ENCODE data around the gene ZNF521. TPM values are rescaled to one million over a fixed set of nuclear protein-coding genes. Genes with fewer than 3 reads are reported as not detected.
A peak's percentile ranks its signal among the peaks of the same experiment; 100 is the strongest.

The ZNF521 gene
- total RNA-seq, 1 donor from 2014 or later: 66.4 TPM

DNA sequence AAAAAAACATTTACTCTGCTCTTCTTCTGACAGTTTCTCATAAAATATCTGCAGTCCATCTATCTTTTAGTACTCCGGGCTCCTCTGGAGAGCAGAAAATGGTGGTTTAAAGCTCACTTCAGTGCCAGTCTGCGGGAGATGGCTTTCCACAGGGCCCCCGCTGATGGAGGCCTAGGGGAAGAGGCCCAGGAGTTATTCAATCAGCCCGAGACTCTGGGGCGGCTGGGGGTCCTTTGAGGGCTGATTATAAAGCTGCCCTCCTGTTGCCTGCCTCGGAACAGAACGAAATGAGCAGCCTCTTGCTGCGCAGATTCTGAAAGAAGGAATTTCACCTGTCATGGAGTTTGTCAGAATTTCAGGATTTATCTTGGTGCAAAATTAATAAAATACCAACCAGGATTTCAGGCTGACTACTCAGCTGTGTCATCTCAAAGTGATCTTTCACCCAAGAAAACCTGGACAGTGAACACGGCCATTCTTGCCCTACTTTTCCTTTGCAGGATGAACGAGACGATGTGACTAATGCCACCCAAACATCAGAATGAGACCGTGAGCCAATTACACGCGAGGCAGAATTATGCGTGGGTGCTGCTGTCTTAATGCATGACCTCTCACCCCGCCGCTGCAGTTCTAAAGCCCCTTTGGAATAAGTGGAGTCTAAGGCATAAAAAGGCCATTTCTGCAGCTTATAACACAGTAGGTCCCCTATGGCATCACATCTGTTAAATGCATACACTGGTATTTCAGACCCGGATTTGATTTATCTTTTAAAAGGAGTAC, 273.8 kb downstream of the ZNF521 start:
- no peak for DNase-seq (ENCODE audit: low read depth in 2 of 2)

DNA sequence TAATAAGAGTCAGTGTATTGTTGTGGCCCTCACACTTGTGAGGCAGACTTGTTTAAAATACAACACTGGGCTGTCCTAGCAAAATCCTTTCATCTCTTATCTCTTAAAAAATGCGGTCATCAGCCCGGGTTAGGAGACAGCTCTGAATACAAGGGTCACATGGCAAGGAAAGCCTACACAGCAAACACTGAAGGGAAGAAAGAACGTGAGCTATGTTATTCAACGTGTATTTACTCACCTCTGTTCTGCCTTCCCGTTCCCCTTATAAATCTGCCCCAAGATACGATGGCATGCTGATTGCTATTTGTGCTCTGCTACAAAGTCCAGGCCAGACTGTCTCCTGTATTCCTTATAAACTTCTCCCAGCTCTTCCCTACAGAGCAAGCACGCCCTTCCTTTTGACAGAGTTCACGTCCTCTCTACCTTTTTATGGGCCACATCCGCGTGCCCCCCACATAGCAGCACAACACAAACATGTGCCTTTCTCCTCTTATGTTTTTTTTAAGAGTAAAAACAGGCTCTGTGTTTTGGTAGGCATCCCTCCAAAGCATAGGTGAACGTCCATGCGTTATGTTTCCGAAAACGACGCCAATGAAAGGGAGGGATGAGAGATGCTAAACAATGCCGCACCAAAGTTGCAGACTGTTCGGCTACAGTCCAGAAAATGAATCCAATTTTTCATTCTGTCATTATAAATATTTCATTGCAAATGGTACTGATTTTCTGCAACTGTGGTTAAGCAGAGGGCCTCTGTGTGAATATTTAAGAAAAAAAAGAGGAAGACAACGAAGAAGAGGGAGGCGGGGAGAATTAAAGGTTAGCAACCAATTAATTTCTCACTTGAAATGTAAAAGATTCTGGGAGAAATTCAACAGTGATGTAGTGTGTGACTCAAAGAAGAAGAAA, 274.7 kb downstream of the ZNF521 start:
- DNase-seq (ENCODE audit: low read depth in 2 of 2): peak; percentile 83 to 87

DNA sequence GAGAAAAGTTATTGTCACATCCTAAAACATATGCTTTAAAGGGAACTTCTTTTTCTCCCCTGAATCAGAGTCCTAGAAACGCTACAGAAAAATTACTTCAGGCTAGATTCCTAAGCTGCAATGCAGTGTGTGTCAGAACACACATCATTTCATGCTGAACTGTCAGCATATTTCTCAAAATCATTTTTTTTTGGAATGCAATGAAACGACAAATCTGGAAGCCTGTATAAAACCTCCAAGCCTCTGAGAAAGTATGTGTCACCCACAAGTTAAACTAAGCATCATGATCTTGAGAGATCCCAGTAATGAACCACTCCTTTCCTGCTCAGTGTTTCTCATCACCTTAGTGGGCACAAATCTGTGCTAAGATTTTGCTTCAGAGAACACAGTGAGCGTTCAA, 276.2 kb downstream of the ZNF521 start:
- no peak for DNase-seq (ENCODE audit: low read depth in 2 of 2)

DNA sequence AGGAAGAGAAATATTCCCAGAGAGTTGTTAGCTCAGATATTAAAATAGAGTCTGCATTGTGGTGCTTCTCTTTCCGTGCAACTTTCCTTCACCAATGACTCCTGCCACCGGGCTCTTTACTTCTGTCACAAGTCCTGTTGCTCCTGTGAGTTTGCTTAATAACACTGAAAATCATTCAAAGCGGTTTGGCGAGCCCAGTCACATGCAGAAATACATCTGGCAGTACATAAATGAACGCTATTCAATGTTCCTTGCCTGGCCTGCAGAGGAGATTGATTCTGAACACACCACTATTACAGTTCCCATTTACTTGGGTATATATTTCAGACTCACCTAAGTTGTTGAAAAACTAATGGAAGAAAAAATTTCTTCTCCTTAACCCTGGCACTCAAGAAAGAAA, 276.6 kb downstream of the ZNF521 start:
- no peak for DNase-seq (ENCODE audit: low read depth in 2 of 2)

DNA sequence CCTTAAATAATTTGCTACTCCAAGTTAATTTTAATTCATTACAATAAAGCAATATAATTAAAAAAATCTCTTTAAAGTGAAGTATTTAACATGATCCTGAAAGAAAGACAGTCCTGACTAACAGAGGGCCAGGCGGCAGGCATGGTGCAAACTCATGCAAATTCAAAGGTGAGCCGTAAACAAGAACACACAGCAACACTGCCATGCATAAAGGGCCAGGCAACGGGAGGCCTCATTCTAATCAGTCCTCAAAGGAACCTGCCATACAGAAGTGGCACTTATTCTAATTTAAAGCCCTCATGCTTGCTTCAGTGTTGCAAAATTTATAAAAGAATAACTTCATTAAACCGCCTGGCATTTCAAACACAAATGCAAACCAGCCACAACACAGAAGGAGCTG, 277.0 kb downstream of the ZNF521 start:
- DNase-seq (ENCODE audit: low read depth in 2 of 2): no peak

DNA sequence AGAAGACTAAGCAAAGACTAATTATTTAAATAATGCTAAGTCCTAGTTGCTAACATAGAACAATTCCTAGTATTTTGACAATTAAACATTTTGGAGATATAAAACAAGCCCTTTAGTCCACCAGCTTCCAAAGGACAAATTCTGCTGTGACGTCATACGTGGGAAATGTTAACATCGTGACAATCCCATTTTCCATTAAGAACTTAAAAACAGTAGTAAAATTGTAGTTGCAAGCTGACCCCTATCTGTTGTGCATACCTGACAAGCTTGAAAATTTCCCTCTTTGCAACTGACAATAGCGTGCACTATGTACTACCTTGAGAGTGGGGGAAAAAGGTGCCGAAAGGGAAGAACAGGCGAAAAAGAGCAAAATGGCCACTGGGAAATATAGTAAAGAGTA, 279.8 kb downstream of the ZNF521 start:
- DNase-seq (ENCODE audit: low read depth in 2 of 2): no peak

DNA sequence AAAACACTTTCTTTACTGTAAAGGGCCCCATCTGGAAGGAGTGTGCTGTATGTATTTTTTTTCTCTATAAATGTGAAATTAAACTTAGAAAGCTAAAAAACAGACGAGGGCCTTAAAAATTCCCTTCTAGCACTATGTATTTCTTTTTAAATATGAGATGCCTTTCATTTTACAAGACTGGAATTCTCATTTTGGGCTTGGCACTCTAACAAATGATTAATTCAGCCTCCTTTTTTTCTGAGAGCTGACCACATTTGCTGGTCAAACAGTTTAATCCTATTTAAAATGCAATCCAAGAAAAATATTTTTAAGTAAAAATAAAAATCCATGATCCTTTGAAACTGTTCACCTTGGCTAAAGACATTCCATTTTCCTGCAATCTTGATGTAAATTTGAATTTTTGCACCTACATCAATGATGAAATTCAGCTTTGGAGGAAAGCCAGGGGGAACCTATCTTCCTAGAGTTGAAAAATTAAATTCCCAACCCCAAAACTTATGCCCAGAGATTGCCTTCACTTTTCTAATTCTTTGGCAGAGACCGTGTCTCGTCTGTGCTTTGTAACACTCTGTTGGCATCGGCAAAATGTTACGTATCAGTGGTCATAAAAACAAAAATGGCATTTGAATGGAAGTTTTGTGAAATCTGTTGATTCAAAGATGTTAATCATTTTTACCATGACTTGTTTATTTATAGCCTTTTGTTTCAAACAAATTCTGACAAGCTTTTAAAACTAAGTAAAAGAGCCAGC, 284.5 kb downstream of the ZNF521 start:
- no peak for DNase-seq (ENCODE audit: low read depth in 2 of 2)

DNA sequence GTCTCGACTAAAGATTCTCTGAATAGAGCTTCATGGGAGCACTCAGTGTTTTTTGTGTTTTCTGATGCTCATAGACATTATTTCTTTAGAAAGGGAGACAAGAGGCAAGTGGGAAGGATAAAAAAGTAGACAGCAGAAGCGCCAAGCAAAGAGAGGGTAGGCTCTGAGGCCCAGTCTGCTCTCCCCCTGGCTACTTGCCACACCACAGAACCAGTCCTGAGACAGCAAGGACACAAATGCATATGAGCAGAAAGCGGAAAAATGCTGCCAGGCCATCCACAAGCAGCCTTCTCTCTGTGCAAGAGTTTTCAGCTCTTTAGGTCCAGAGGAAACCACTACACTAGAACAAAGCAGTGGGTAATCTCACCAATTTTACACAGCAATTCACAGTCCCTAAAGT, 285.4 kb downstream of the ZNF521 start:
- no peak for DNase-seq (ENCODE audit: low read depth in 2 of 2)

DNA sequence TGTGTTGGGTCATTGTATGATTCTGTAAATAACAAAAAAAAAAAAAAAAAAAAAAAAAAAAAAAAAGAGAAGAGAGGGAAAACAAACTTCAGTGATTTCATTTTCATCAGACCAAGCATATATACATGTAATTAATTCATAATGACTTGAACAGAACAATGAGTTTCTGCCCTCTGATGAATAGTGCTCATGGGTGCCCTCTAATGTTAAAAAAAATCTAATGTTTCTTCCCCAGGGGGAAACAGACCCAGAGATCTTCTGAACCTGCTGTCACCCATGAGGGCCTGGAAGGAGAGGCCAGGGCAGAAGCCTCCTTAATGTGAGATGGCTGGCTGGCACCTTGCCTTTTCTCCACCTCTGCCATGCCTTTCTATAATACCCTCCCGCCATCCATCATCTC, 289.2 kb downstream of the ZNF521 start:
- DNase-seq (ENCODE audit: low read depth in 2 of 2): no peak

DNA sequence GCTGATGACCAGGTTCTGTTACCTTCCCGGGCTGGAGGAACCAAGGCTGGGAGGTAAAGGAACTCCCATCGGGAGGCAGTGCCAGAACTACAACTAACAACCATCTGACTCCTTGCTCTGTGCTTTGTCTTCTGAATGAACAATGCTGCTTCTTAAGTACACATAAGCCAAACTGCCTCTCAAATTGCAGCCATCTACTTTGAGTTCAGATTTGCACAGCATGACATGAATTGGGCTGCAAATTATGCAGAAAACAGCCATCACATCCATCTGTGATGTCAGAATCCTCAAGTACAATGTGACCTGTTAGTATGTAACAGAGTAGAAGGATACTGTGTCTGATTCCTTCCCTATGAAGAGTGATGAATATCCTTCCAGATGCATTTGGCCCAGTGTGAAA, 290.6 kb downstream of the ZNF521 start:
- DNase-seq (ENCODE audit: low read depth in 2 of 2): no peak

DNA sequence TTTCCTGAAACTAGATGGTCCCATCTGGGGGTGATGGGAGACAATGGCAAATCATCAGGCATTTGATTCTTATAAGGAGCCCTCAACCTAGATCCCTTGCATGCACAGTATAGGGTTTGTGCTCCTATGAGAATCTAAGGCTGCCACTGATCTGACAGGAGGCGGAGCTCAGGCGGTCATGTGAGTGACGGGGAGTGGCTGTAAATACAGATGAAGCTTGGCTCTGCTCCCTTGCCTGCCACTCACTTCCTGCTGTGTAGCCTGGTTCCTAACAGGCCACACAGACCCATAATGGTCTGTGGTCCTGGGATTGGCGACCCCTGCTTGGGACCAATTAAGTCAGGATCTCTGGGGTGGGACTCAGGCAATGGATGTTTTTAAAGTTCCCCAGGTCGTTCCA, 293.4 kb downstream of the ZNF521 start:
- DNase-seq (ENCODE audit: low read depth in 2 of 2): peak in 1 of 2 donors; percentile 23

DNA sequence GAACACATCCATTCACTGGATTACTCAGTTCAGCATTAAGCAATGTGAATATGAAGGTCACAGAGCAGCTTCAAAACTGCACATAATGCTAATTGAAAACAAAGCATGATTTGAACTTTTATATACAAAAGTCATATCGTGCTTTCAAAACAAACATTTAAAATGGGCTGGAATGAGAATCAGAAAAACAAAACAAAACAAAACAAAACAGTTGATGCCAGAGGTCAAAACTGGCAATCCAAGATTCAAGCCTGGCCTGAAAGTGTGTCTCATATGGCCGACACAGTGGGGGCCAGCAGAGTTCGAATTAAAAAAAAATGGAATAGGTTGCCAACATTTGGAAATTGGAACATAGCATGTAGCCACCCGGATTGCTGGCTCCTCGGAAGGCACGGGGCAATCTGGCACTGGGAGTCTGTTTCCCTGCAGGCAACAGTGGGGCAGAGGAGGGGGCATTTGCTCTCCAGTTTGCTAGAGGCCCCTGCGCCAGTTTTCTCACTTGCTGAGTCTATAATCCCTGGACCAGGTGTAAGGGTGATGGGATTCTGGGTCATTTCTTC, 294.4 kb downstream of the ZNF521 start:
- no peak for DNase-seq (ENCODE audit: low read depth in 2 of 2)

DNA sequence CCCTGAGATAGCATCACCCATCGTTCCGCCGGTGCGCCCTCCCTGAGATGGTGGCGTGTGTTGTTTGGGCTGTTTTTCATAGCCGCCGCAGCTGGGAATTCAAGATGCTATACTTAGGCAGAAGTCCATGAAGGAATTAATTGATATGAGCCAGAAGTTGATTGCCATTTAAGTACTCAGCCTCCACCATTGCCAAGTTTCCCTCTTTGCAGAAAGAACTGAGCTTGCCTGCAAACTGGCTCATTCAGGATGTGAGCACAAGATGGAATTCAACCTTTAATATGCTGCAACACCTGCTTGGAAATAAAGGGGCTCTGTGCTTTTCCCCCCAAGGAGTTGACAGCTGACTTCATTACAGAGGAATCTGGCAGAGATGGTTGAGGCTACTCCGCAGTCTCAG, 295.5 kb downstream of the ZNF521 start:
- DNase-seq (ENCODE audit: low read depth in 2 of 2): no peak

DNA sequence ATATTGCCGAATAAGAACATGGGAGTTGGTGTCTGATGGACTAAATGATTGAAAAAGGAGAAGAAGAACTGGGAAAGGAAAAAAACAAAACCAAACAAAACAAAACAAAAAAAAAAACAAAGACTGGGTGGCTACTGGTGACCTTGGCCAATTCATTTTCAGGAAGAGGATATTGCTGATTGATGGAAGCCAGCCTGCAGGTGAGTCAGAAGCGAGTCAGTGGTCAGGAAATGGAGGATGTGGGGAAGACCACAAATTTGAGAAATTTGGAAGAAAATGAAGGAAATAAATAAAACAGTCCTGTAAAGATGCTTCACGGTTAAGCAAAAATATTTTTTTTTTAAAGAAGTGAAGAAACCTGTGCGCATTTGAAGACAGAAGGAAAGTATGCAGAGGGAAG, 296.9 kb downstream of the ZNF521 start:
- peak in 1 of 2 donors; percentile 57 for DNase-seq (ENCODE audit: low read depth in 2 of 2)

DNA sequence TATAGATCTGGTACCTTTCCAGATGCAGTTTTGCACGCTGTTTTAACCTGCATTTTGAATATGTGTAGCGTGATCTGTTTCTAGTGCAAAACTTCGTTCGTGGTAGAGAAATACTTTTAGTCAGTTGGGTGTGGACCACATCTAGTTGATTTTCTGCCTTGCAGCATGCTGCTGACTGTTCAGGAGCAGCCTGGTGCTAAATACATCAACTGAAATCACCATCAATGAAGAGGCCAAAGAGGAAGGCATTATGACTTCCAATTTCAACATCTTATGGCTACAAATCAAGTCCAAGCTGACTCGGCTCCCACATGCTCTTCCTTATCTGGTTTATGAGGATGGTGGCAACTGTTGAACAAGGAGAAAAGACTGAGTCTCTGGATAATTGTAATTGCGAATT, 298.5 kb downstream of the ZNF521 start:
- DNase-seq (ENCODE audit: low read depth in 2 of 2): no peak

DNA sequence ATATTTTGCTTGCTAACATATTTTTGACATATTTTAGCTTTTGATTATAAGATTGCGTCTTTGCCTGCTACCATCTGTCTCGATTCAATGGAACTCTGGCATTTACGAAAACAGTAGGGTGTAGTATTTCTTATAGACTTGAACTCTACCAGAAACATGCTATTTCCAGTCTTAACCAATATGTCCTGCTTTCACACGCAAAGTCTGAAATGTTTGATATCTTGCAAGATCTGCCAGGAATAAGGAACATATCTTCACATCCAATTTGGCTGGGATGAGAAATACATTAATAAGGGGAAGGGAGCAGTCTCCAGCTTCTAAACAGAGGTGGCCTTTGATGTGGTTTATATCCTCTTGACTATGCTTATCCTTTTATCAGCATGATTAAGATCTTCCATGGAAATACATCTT, 299.4 kb downstream of the ZNF521 start:
- DNase-seq (ENCODE audit: low read depth in 2 of 2): no peak

DNA sequence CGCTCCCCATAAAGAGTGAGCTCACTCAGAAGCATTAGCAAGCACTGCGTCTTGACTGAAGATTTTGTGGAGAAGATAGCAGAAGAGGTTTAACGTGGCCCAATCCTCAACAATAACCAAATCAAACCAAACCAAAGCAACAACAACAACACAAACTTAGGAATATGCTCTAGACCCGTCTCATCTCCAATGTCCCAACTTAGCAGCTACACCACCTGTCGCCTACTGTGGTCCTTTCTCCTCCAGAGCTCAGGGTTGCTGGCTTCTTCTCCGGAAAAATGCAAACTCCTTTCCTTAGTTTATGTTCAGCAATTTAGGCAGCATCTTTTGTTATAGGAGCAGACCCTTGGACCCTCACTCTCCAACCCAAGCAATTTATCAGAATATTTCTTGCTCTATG, 301.4 kb downstream of the ZNF521 start:
- no peak for DNase-seq (ENCODE audit: low read depth in 2 of 2)

DNA sequence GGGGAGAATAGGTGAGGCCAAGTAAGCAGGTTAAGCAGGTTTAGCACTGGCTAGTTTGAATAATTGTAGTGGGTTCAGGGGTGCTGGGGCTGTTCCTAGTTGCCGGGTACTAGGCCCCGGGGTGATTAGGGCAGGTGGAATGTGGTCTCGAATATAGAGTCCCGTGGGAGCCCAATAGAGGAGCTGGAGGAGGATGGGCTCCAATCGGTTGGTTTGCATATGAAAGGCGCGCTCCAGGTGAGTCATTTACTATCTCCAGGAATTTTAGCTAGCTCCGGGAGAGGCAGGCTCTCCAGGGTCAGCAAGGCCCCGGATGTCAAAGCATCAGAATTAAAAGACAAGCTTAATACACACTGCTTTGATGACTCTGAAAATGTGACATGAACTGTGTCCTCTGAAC, 304.0 kb downstream of the ZNF521 start:
- DNase-seq (ENCODE audit: low read depth in 2 of 2): no peak

DNA sequence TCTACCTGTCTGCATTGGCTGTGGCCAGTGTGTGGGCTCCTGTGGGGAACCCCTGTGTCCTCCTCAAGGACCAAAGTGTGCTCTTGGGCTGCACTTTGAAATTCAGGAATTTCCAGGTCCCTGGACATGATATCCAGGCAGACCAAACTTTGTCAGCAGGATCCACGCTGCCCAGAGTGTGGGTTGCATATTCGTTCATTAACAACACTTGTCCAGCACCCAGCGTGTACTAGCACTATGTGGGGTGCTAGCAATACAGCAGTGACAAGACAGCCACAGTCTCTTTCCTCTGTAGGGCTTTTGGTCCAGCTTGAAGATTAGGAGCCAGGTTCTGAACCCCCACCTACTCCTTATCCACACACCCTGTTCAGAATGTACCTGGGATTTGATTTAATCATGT, 304.5 kb downstream of the ZNF521 start:
- DNase-seq (ENCODE audit: low read depth in 2 of 2): no peak

DNA sequence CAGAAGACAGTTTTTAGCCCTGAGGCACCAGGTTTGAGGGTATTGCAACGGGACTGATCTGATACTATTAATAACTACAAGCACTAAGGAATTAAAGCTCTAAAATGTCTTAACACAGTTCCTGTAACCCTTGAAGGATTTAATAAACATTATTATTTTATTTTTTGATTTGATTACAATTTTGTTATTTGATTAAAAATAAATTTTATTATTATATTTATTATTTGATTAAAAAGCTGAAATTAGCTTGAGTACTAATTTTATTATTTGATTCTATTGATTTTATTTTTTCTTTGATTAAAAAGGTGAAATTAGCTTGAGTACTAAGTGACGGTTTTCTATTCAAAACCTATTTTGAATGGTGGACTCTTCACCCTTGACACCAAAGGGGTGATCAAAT, 307.3 kb downstream of the ZNF521 start:
- no peak for DNase-seq (ENCODE audit: low read depth in 2 of 2)

DNA sequence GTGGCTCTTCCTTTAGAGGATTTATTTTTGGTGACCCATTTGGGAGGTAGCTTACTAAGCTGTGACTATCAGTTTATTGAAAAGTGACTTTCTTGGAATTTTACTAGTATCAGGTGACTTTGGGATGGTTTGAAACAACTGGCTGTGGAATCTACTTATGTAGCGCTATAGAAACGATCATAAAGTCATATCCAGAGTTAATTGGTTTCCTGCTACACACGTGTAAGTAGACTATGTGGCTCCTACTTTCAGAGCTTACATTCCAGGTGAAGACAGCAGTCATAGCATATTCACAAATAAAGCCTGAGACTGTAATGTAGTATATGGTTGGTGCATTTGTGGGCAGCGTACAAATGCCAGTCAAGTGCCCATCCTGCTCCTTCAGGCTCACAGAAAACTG, 308.9 kb downstream of the ZNF521 start:
- no peak for DNase-seq (ENCODE audit: low read depth in 2 of 2)

DNA sequence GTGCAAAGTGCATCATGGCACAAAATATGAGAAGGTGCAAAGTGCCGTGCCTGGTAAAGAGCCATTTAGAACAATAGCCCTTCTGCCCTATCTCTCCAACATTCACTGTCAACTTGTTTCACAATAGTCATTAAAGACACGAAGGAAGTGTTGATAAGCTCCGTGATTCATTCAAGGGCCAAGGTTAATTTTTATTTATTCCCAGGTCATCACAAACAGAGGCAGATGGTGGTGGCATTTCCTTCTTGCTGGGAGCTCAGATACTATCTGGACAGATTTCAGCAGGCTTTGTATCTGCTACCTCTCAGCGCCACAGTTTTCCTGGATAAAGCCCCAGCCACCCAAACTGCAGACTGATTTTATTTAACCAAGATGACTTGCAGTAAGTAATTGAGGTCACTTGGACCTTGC, 309.3 kb downstream of the ZNF521 start:
- peak; percentile 75 to 79 for DNase-seq (ENCODE audit: low read depth in 2 of 2)

All from dermis microvascular lymphatic vessel endothelial cell (primary cell).